MCF 10A (cell line): Measurements from ENCODE around the gene NEIL3. TPM values are rescaled to one million over a fixed set of nuclear protein-coding genes. Genes with fewer than 3 reads are reported as not detected.

ENCODE experiments used
- BruUV-seq: library from RNA; stranded (reverse); fragments of 400-500 nt; replicated peaks from 2 replicates; lab custom pipeline; 2021; lab: Mats Ljungman, UMichigan
- CTCF ChIA-PET: fragments of 300-600 bp; sonication (Branson Sonifier 250); formaldehyde crosslinking; extraction: SDS; loops from one replicate; lab custom pipeline; 2021; ENCODE audit warnings: antibody characterized with exemption, inconsistent platforms; lab: Yijun Ruan, JAX
- POLR2A ChIA-PET: fragments of 300-600, 350-650 bp; sonication (Branson Sonifier 250); formaldehyde crosslinking; extraction: SDS; loops from one replicate; lab custom pipeline; 2020; ENCODE audit warnings: antibody characterized with exemption, inconsistent platforms; lab: Yijun Ruan, JAX
- DNase-seq: peaks from one replicate; pipeline ENCODE4 v3.0.0-alpha.2; 2018; ENCODE audit not compliant: unreplicated experiment
- H3K27ac Mint-ChIP-seq: one replicate; pipeline ENCODE4 v1.8.0; 2022; ENCODE audit warnings: mild to moderate bottlenecking, low read depth, mixed read lengths; ENCODE audit not compliant: unreplicated experiment
- H3K27me3 Mint-ChIP-seq: one replicate; pipeline ENCODE4 v1.8.0; 2022; ENCODE audit warnings: mixed read lengths; ENCODE audit not compliant: insufficient read depth, unreplicated experiment
- H3K36me3 Mint-ChIP-seq: one replicate; pipeline ENCODE4 v1.8.0; 2022; ENCODE audit warnings: mild to moderate bottlenecking, moderate library complexity, mixed read lengths; ENCODE audit not compliant: insufficient read depth, unreplicated experiment
- H3K4me1 Mint-ChIP-seq: one replicate; pipeline ENCODE4 v1.8.0; 2022; ENCODE audit warnings: mixed read lengths; ENCODE audit not compliant: insufficient read depth, unreplicated experiment
- H3K4me3 Mint-ChIP-seq: one replicate; pipeline ENCODE4 v1.8.0; 2022; ENCODE audit warnings: mild to moderate bottlenecking, moderate library complexity, mixed read lengths; ENCODE audit not compliant: unreplicated experiment
- H3K9me3 Mint-ChIP-seq: one replicate; pipeline ENCODE4 v1.8.0; 2022; ENCODE audit warnings: mixed read lengths; ENCODE audit not compliant: unreplicated experiment
- intact Hi-C: fragments of 100-400 bp; cut with micrococcal nuclease; formaldehyde crosslinking; loops from 2 replicates; pipeline ENCODE4 v1.14.1; 2022
- total RNA-seq: library from RNA; stranded (reverse); gene quantifications from 2 replicates; pipeline ENCODE4 v1.2.3, GENCODE V29; 2022
- TF ChIP-seq, protein P1 (sequence below): fragments of 200-600 bp; IDR thresholded peaks from one replicate; pipeline ENCODE4 v1.8.0; 2022; ENCODE audit warnings: antibody characterized with exemption, mild to moderate bottlenecking; ENCODE audit not compliant: unreplicated experiment

NEIL3 gene
- total RNA-seq, 1 experiment from 2014 or later: 5.8 TPM

- peaks cover 10% of the 10 kb centered on the region for H3K4me1 Mint-ChIP-seq
- no peak overlapping the region for H3K4me3 Mint-ChIP-seq
- TF ChIP-seq, protein P1, sequence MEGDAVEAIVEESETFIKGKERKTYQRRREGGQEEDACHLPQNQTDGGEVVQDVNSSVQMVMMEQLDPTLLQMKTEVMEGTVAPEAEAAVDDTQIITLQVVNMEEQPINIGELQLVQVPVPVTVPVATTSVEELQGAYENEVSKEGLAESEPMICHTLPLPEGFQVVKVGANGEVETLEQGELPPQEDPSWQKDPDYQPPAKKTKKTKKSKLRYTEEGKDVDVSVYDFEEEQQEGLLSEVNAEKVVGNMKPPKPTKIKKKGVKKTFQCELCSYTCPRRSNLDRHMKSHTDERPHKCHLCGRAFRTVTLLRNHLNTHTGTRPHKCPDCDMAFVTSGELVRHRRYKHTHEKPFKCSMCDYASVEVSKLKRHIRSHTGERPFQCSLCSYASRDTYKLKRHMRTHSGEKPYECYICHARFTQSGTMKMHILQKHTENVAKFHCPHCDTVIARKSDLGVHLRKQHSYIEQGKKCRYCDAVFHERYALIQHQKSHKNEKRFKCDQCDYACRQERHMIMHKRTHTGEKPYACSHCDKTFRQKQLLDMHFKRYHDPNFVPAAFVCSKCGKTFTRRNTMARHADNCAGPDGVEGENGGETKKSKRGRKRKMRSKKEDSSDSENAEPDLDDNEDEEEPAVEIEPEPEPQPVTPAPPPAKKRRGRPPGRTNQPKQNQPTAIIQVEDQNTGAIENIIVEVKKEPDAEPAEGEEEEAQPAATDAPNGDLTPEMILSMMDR: no peak
- no peaks in the 10 kb centered on the region for H3K9me3 Mint-ChIP-seq
- intact Hi-C loops: no loop called here
- H3K36me3 Mint-ChIP-seq: peaks cover 11% of the 10 kb centered on the region
- ChIA-PET CTCF (interaction anchor here (1.0 to 2.5 kb wide), 2 partner anchors 24 to 107 kb away, joined by 3 to 7 read pairs; no protein-coding TSS in a partner anchor), POLR2A (interaction anchor here (0.7 kb wide), 2 partner anchors 89 to 1348 kb away, joined by 3 to 4 read pairs; no protein-coding TSS in a partner anchor)
- H3K27ac Mint-ChIP-seq: no peak overlapping the region
- H3K27me3 Mint-ChIP-seq: no peaks in the 10 kb centered on the region
- no TSS peak for BruUV-seq
- peak; percentile 34 for DNase-seq
Measured at GRCh38 chr4:177356921-177357320, 47.2 kb downstream of the NEIL3 start.

DNA sequence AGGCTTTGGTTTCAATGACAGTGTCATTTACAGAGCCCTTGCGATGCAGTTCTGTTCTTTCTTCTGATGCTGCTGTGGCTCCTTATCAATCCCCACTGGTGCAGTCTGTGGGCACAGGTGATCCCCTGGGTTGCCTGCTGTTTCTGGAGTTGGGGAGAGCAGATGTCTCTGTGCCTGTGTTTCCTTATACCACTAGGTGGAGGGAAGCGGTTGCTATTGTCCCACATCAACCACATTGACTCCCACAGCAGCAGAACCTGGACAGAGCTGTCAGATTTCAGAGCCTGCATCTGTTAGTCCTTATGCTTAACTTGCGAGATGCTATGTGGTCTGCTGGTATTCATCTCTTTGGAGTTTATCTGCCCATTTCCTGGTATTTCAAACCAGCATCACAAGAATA is 57.7 kb downstream of the NEIL3 start:
- intact Hi-C loops: no loop called here
- Mint-ChIP-seq H3K4me1 (no peaks in the 10 kb centered on the region), H3K4me3 (no peak overlapping the region), H3K27ac (no peak overlapping the region), H3K27me3 (no peaks in the 10 kb centered on the region), H3K9me3 (no peaks in the 10 kb centered on the region), H3K36me3 (no peaks in the 10 kb centered on the region)
- BruUV-seq: no TSS peak
- TF ChIP-seq, protein P1: no peak
- DNase-seq: peak; percentile 13
- ChIA-PET CTCF (interaction anchor here (0.5 to 1.0 kb wide), 2 partner anchors 9 to 891 kb away, joined by 3 to 4 read pairs; no protein-coding TSS in a partner anchor), POLR2A (no interaction called here)

GRCh38 chr4:177369372-177369771 is 59.7 kb downstream of the NEIL3 start:
- Mint-ChIP-seq H3K27ac (no peak overlapping the region), H3K4me3 (no peak overlapping the region), H3K36me3 (no peaks in the 10 kb centered on the region), H3K27me3 (no peaks in the 10 kb centered on the region), H3K4me1 (no peaks in the 10 kb centered on the region), H3K9me3 (no peaks in the 10 kb centered on the region)
- no TSS peak for BruUV-seq
- TF ChIP-seq, protein P1: no peak
- CTCF ChIA-PET: no interaction called here
- intact Hi-C loops: no loop called here
- POLR2A ChIA-PET: no interaction called here
- no peak for DNase-seq

DNA sequence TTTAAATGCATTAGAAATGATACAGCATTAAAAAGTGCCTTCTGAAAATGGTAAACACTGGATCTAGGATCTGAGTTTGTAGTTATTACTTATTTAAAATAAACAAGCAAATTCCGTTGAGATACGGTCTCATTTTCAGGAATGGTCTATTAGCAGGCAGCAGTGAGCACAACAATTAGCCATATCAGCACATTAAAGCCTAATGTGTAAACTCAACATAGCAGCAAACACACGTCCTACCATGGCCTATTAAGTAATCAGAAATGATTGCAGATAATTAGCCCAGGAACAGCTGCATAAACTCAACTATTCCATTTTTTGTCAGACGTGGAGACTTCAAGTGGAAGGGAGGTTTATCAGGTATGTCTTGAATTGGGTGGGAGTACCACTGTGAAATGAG is 61.8 kb downstream of the NEIL3 start:
- intact Hi-C loops: no loop called here
- no peaks in the 10 kb centered on the region for H3K36me3 Mint-ChIP-seq
- H3K9me3 Mint-ChIP-seq: no peaks in the 10 kb centered on the region
- ChIA-PET CTCF (no interaction called here), POLR2A (no interaction called here)
- TF ChIP-seq, protein P1: no peak
- no peak overlapping the region for H3K27ac Mint-ChIP-seq
- no peaks in the 10 kb centered on the region for H3K4me1 Mint-ChIP-seq
- DNase-seq: no peak
- H3K27me3 Mint-ChIP-seq: no peaks in the 10 kb centered on the region
- BruUV-seq: no TSS peak
- H3K4me3 Mint-ChIP-seq: no peak overlapping the region
